Trophoblast cell (in vitro differentiated cells and primary cell): Measurements from ENCODE around the gene AKAP13.
A peak's percentile ranks its signal among the peaks of the same experiment; 100 is the strongest.

Experiments used
- DNase-seq, 2 donors: peaks; one replicate each; pipeline ENCODE4 v3.0.0-alpha.2; 2016
- H2AFZ ChIP-seq: 2 replicates; pipeline ENCODE4 v1.6.1; 2013; ENCODE audit warnings: low read length, moderate library complexity, mild to moderate bottlenecking; ENCODE audit not compliant: insufficient read depth, poor library complexity
- H2AK5ac ChIP-seq: 2 replicates; pipeline ENCODE4 v1.6.1; 2013; ENCODE audit warnings: mild to moderate bottlenecking, low read length
- H2BK120ac ChIP-seq: 2 replicates; pipeline ENCODE4 v1.6.1; 2013; ENCODE audit warnings: low read length, mild to moderate bottlenecking, moderate library complexity; ENCODE audit not compliant: insufficient read depth, poor library complexity
- H2BK12ac ChIP-seq: 2 replicates; pipeline ENCODE4 v1.6.1; 2013; ENCODE audit warnings: mild to moderate bottlenecking, low read length, moderate library complexity
- H2BK5ac ChIP-seq: 2 replicates; pipeline ENCODE4 v1.6.1; 2013; ENCODE audit warnings: low read length, low read depth, moderate library complexity, mild to moderate bottlenecking; ENCODE audit not compliant: poor library complexity
- H3K14ac ChIP-seq: 2 replicates; pipeline ENCODE4 v1.6.1; 2013; ENCODE audit warnings: mild to moderate bottlenecking, low read length
- H3K18ac ChIP-seq: 2 replicates; pipeline ENCODE4 v1.6.1; 2013; ENCODE audit warnings: mild to moderate bottlenecking, low read length
- H3K23ac ChIP-seq: 2 replicates; pipeline ENCODE4 v1.6.1; 2013; ENCODE audit warnings: low read length
- H3K27ac ChIP-seq: 2 replicates; pipeline ENCODE4 v1.5.1; 2013; ENCODE audit warnings: low read depth, mild to moderate bottlenecking, inconsistent platforms, low read length, moderate library complexity
- H3K27me3 ChIP-seq: 2 replicates; pipeline ENCODE4 v1.6.1; 2013; ENCODE audit warnings: inconsistent platforms, mild to moderate bottlenecking, low read length, moderate library complexity; ENCODE audit not compliant: insufficient read depth
- H3K36me3 ChIP-seq, 2 experiments: 1 replicate in 1 of 2; 2 replicates in 1 of 2; pipeline ENCODE4 v1.6.1; 2013; ENCODE audit warnings: low read length in 2 of 2, mild to moderate bottlenecking in 2 of 2, moderate library complexity in 1 of 2; ENCODE audit not compliant: insufficient read depth in 2 of 2, control insufficient read depth in 1 of 2
- H3K4ac ChIP-seq: 2 replicates; pipeline ENCODE4 v1.6.1; 2013; ENCODE audit warnings: low read depth, mild to moderate bottlenecking, low read length, moderate library complexity
- H3K4me1 ChIP-seq, 2 experiments: 1 replicate in 1 of 2; 2 replicates in 1 of 2; pipeline ENCODE4 v1.6.1; 2013; ENCODE audit warnings: low read length in 2 of 2, mild to moderate bottlenecking in 2 of 2, moderate library complexity in 1 of 2; ENCODE audit not compliant: insufficient read depth in 2 of 2, control insufficient read depth in 1 of 2
- H3K4me2 ChIP-seq: 2 replicates; pipeline ENCODE4 v1.6.1; 2013; ENCODE audit warnings: inconsistent platforms, mild to moderate bottlenecking, low read length, moderate library complexity
- H3K4me3 ChIP-seq: 2 replicates; pipeline ENCODE4 v1.5.1; 2013; ENCODE audit warnings: mild to moderate bottlenecking, low read depth, low read length, inconsistent platforms
- H3K79me1 ChIP-seq: one replicate; pipeline ENCODE4 v1.6.1; 2013; ENCODE audit warnings: low read length
- H3K79me2 ChIP-seq: 2 replicates; pipeline ENCODE4 v1.6.1; 2013; ENCODE audit warnings: low read length, mild to moderate bottlenecking; ENCODE audit not compliant: control insufficient read depth, insufficient read depth, poor library complexity
- H3K9ac ChIP-seq: 2 replicates; pipeline ENCODE4 v1.6.1; 2013; ENCODE audit warnings: mild to moderate bottlenecking, low read length
- H3K9me3 ChIP-seq: 2 replicates; pipeline ENCODE4 v1.6.1; 2013; ENCODE audit warnings: low read depth, mild to moderate bottlenecking, control low read depth, inconsistent platforms, low read length; ENCODE audit not compliant: insufficient read depth
- H4K12ac ChIP-seq: 2 replicates; pipeline ENCODE4 v1.6.1; 2013; ENCODE audit warnings: low read depth, mild to moderate bottlenecking, low read length, moderate library complexity
- H4K8ac ChIP-seq: 2 replicates; pipeline ENCODE4 v1.6.1; 2013; ENCODE audit warnings: low read depth, mild to moderate bottlenecking, low read length, moderate library complexity
- H4K91ac ChIP-seq: one replicate; pipeline ENCODE4 v1.6.1; 2013; ENCODE audit warnings: low read depth, mild to moderate bottlenecking, low read length, moderate library complexity
- WGBS: extraction: QIAGEN DNeasy Blood & Tissue Kit; methylation state at CpG from one replicate; pipeline ENCODE4 v1.1.7; 2013; ENCODE audit warnings: missing lambda C conversion rate; ENCODE audit not compliant: insufficient read length, insufficient coverage; ENCODE audit errors: extremely low coverage; 5-methylcytosine and 5-hydroxymethylcytosine counted together

AKAP13 gene

GRCh38 chr15:85620690-85621049 is 240.3 kb downstream of the AKAP13 start:
- Histone ChIP-seq H3K4me1 (peaks cover 4 to 9% of the 10 kb centered on the region in 2 experiments), H3K79me2 (no peaks in the 10 kb centered on the region), H3K4ac (no peak overlapping the region), H3K23ac (no peak overlapping the region), H2BK5ac (no peak overlapping the region), H3K27ac (peak overlapping the region; percentile 59), H3K4me3 (no peak overlapping the region), H4K12ac (no peak overlapping the region), H2AK5ac (no peak overlapping the region), H3K9ac (no peak overlapping the region), H3K14ac (no peak overlapping the region), H2BK120ac (no peak overlapping the region), H3K27me3 (no peaks in the 10 kb centered on the region), H3K36me3 (peaks cover 0 to 2% of the 10 kb centered on the region in 2 experiments), H3K9me3 (no peaks in the 10 kb centered on the region), H3K18ac (no peak overlapping the region), H2BK12ac (no peak overlapping the region), H3K4me2 (peak overlapping the region; percentile 16), H4K91ac (no peak overlapping the region), H3K79me1 (no peaks in the 10 kb centered on the region), H4K8ac (no peak overlapping the region), H2AFZ (no peak overlapping the region)
- no peak for DNase-seq
- no CpG with 5 or more reads among the region's 3 CpGs for WGBS

GRCh38 chr15:85621094-85621493 is 240.7 kb downstream of the AKAP13 start:
- no peak overlapping the region for H3K4ac ChIP-seq
- H3K27me3 ChIP-seq: no peaks in the 10 kb centered on the region
- peak overlapping the region; percentile 36 for H3K4me2 ChIP-seq
- H3K27ac ChIP-seq: peak overlapping the region; percentile 26
- no peak overlapping the region for H2AK5ac ChIP-seq
- no peaks in the 10 kb centered on the region for H3K79me2 ChIP-seq
- peaks cover 0 to 2% of the 10 kb centered on the region in 2 experiments for H3K36me3 ChIP-seq
- H3K9ac ChIP-seq: no peak overlapping the region
- H2BK12ac ChIP-seq: peak overlapping the region; percentile 65
- no peak overlapping the region for H2BK5ac ChIP-seq
- peak overlapping the region; percentile 78 for H3K14ac ChIP-seq
- no peak for DNase-seq
- no peak overlapping the region for H4K12ac ChIP-seq
- H3K9me3 ChIP-seq: no peaks in the 10 kb centered on the region
- H4K8ac ChIP-seq: no peak overlapping the region
- peak overlapping the region; percentile 79 for H4K91ac ChIP-seq
- peak overlapping the region; percentile 38 for H2BK120ac ChIP-seq
- H3K79me1 ChIP-seq: no peaks in the 10 kb centered on the region
- no CpG with 5 or more reads among the region's 4 CpGs for WGBS
- H3K18ac ChIP-seq: no peak overlapping the region
- H3K23ac ChIP-seq: no peak overlapping the region
- peaks cover 4 to 9% of the 10 kb centered on the region in 2 experiments for H3K4me1 ChIP-seq
- H3K4me3 ChIP-seq: no peak overlapping the region
- H2AFZ ChIP-seq: no peak overlapping the region

GRCh38 chr15:85622221-85622831 is 241.9 kb downstream of the AKAP13 start:
- no peaks in the 10 kb centered on the region for H3K27me3 ChIP-seq
- H4K12ac ChIP-seq: no peak overlapping the region
- H2BK120ac ChIP-seq: no peak overlapping the region
- no peak overlapping the region for H2AFZ ChIP-seq
- no peak for DNase-seq
- H2AK5ac ChIP-seq: no peak overlapping the region
- H3K9me3 ChIP-seq: no peaks in the 10 kb centered on the region
- H3K79me1 ChIP-seq: no peaks in the 10 kb centered on the region
- no peak overlapping the region for H3K4me2 ChIP-seq
- no peak overlapping the region for H2BK5ac ChIP-seq
- no peak overlapping the region for H3K9ac ChIP-seq
- peaks cover 0 to 2% of the 10 kb centered on the region in 2 experiments for H3K36me3 ChIP-seq
- no CpG with 5 or more reads among the region's 6 CpGs for WGBS
- H3K23ac ChIP-seq: no peak overlapping the region
- peaks cover 4 to 9% of the 10 kb centered on the region in 2 experiments for H3K4me1 ChIP-seq
- H3K4ac ChIP-seq: no peak overlapping the region
- no peak overlapping the region for H3K18ac ChIP-seq
- H3K79me2 ChIP-seq: no peaks in the 10 kb centered on the region
- no peak overlapping the region for H3K14ac ChIP-seq
- H4K8ac ChIP-seq: no peak overlapping the region
- H4K91ac ChIP-seq: no peak overlapping the region
- no peak overlapping the region for H3K4me3 ChIP-seq
- H3K27ac ChIP-seq: no peak overlapping the region
- H2BK12ac ChIP-seq: no peak overlapping the region

- H3K27ac ChIP-seq: no peak overlapping the region
- no peak overlapping the region for H3K4ac ChIP-seq
- no peaks in the 10 kb centered on the region for H3K79me1 ChIP-seq
- no peak overlapping the region for H2BK120ac ChIP-seq
- H3K4me2 ChIP-seq: no peak overlapping the region
- H2BK5ac ChIP-seq: no peak overlapping the region
- H3K23ac ChIP-seq: no peak overlapping the region
- H3K4me3 ChIP-seq: no peak overlapping the region
- H2AFZ ChIP-seq: no peak overlapping the region
- H3K18ac ChIP-seq: no peak overlapping the region
- no peaks in the 10 kb centered on the region for H3K27me3 ChIP-seq
- no peak overlapping the region for H4K91ac ChIP-seq
- H2AK5ac ChIP-seq: no peak overlapping the region
- H4K12ac ChIP-seq: no peak overlapping the region
- H3K79me2 ChIP-seq: no peaks in the 10 kb centered on the region
- H3K9me3 ChIP-seq: no peaks in the 10 kb centered on the region
- DNase-seq: peak in 1 of 2 donors; percentile 21
- no peak overlapping the region for H2BK12ac ChIP-seq
- H3K9ac ChIP-seq: no peak overlapping the region
- peaks cover 0 to 2% of the 10 kb centered on the region in 2 experiments for H3K36me3 ChIP-seq
- no peak overlapping the region for H4K8ac ChIP-seq
- peaks cover 4 to 7% of the 10 kb centered on the region in 2 experiments for H3K4me1 ChIP-seq
- WGBS: no CpG with 5 or more reads among the region's 5 CpGs
- H3K14ac ChIP-seq: no peak overlapping the region
Observed at GRCh38 chr15:85623315-85624049, 243.1 kb downstream of the AKAP13 start.
